Hippocampal formation (tissue), 2 donors: ENCODE data around the gene IL7R.
"Not testable (repeated sequence)": the region's sequence is repeated elsewhere in the genome, so short reads cannot be mapped to it uniquely, and the experiment has no call there.

Source experiments
- DNase-seq, 2 donors: peaks; one replicate each; lab custom pipeline; 2025; lab: John Stamatoyannopoulos, UW

IL7R gene

DNA sequence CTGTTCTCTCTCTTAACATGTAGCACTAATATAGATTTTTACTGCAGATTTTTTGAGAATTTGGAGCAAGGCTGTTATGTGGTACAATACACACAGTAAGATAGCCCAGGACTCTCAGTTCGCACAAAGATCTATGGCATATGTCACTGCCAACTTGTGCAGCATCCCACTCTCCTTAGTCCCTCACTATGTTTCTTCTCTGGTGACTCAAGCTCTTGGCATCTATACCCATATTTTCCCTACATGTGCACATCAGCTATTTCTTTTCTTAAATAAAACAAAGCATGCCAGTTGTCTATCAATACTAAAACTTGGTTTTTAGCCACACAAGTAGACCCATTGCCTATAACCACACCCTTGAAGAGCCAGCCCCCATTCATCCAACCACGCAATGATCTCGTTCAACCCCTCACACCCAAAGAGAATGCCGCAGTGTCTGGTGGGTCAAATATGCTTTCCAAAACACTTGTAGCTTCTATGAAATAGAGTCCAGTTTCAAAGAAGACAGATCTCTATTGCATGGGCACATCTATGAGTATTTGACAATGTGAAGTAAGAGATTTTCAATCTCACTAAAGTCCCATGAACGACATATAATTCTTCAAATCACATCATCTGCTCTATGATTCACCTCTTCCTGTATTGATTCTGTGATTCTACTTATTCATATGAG lies 18.2 kb upstream of the IL7R start:
- no peak for DNase-seq

- no peak for DNase-seq
Measured at GRCh38 chr5:35842856-35843255, 13.8 kb upstream of the IL7R start.

DNA sequence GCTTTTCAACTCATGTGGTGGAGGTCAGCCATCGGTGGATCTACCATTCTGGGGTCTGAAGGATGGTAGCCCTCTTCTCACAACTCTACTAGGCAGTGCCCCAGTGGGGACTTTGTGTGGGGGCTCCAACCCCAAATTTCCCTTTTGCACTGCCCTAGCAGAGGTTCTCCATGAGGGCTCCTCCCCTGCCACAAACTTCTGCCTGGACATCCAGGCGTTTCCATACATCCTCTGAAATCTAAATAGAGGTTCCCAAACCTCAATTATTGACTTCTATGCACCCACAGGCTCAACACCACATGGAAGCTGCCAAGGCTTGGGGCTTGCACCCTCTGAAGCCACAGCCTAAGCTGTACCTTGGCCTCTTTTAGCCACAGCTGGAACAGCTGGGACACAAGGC lies 11.2 kb upstream of the IL7R start:
- DNase-seq, result not testable (repeated sequence)

DNA sequence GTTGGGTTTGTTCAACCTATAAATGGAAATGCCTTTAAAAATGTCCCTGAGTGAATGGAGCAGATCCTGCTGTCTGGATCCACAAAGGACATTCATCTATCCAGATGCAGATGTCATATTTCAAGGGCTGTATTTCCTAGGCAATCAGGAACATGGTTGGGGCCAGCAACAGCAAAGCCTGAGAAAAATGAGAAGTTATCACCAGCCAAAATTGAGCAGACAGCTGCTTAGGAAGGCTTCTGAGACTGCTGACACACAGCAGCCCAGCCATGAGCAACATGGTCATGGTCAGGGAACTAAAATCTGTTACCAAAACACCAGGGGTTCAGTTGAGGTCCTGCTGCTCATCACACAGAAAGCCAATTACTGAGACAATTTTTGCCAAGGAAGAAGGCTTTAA lies 9.2 kb upstream of the IL7R start:
- DNase-seq, result no peak

GRCh38 chr5:35847961-35848360 lies 8.7 kb upstream of the IL7R start:
- no peak for DNase-seq

DNA sequence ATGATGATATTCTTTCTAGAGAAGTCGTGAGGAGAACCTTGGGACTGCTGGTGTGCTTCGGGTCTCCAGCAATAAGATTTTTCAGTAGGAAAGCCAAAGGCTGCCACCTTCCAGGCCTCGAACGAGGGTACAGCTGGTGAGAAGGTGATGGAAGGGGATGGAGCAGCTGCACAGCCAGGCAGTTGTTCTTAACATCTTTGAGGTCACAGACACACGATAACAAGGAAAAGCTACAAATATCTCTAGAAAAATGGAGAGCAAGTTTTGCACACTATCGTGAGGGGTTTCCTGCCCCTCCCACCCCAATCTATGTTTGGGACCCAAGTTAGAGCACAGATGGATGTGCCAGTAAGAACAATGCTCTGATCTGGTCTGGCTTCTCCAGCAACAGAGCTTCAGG lies 6.8 kb upstream of the IL7R start:
- DNase-seq, result no peak

- DNase-seq, result no peak
Measured at GRCh38 chr5:35850967-35851680, 5.6 kb upstream of the IL7R start.

- DNase-seq, result no peak
Measured at GRCh38 chr5:35852084-35852734, 4.5 kb upstream of the IL7R start.

DNA sequence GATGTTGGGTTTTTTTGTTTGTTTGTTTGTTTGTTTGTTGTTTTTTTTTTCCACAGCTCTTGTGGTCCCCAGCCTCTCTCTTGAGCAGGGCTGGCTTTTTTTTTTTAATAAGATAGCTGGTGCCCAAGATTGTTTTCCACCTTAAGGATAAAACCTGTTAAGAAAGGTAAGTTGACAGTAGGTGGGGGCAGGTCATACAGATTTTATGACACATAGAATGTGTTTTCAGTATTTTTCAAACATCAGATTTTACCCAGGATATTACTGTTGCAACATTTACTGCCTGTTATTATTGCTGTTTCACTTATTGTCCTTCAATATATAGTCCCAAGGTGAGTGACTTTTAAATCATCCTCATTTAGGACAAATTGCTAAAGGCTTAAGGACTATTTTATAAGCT lies 3.9 kb upstream of the IL7R start:
- DNase-seq, result no peak

- DNase-seq, result no peak
Measured at GRCh38 chr5:35853631-35854030, 3.1 kb upstream of the IL7R start.

- DNase-seq, result no peak
Measured at GRCh38 chr5:35854248-35854647, 2.4 kb upstream of the IL7R start.

DNA sequence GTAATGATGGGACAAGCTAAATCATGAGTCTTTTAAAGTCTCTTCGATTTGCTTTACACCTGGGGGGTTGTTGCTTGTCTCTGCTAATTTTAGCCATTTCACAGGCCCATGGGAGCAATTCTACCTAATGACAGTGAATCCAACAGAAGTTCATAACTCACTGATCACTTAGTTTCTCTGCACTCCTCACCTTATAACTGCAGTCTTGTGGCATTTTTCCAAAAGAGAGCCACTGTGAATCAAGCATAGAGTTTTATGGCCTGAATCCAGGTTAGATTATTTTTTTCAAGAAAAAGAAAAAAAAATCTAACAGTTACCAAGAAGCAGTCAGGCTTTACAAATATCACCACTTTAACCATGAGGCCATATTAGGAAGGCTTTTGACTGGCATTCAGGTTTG lies 1.5 kb upstream of the IL7R start:
- no peak for DNase-seq

- not testable (repeated sequence) for DNase-seq
Measured at GRCh38 chr5:35856186-35856764, 416 bp upstream of the IL7R start.

- DNase-seq, result no peak
Measured at GRCh38 chr5:35857606-35858205, 1.0 kb downstream of the IL7R start.

DNA sequence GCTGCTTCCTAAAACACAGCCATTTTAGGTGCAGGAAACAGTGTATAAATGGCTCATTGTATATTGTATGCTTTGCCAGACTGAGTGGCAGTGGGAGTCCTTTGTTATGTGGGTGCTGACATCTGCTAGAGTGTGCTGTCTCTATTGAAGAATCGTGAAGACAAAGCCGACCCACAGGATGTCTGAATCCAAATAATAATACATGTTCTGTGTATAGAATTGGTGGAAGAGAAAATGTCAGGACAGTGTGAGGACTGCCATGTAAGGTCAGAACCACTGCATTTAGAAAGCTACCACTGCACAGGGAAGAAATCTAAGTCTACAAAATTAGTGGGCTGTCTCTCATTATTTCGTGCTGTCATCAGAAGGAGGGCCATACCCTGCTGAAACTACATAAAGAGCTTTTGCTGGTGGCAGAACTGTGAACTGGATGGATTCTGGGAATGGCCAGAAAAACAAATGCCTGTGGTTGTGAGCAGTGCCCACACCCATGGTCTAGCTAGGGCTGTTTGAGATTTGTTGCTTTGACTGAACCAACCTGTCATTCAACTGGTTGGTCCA lies 2.5 kb downstream of the IL7R start:
- peak in 1 of 2 donors; percentile 7 for DNase-seq

GRCh38 chr5:35860686-35861085 lies 4.0 kb downstream of the IL7R start:
- DNase-seq, result no peak

- DNase-seq, result no peak
Measured at GRCh38 chr5:35861718-35862117, 5.0 kb downstream of the IL7R start.

DNA sequence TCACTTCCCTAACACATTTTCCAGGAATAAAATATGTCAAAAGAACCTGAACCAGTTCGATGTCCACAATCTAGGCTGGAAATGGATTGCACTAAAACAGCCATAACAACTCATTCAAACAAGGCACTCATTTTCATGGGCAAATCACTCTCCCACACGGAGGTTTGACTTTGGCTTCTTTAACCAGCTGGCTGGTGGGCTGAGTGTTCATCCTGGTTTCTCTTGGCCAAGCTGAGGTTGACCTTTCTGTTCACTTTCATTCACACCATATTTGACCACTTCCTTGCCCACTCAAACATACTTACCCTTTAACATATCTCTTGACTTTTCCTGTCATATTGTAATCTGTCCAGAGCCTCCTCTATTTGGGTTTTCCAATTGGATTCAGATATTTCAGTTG lies 5.4 kb downstream of the IL7R start:
- no peak for DNase-seq

- DNase-seq, result no peak
Measured at GRCh38 chr5:35863159-35863558, 6.5 kb downstream of the IL7R start.

GRCh38 chr5:35867998-35868397 lies 11.3 kb downstream of the IL7R start:
- no peak for DNase-seq

GRCh38 chr5:35869685-35870277 lies 13.1 kb downstream of the IL7R start:
- no peak for DNase-seq

DNA sequence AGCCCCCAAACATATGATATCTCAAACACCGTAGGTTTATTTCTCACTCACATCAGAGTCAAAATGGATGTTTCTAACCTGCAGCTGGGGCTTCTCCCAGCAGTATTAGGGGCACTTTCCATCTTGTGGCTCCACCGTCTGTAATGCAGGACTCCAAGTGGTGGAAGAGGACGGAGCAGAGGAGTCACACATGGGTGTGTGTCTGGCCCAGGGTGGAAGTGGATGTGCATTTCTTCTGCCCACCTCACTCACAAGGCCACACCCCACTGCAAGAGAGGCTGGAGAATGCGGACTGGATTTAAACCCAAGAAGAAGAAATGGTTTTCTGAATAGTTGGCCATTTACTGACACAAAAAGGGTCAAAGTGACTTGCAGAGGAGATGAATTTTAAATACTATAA lies 13.9 kb downstream of the IL7R start:
- no peak for DNase-seq
